ENCODE measurements around the gene TEFM. TPM values are rescaled to one million over a fixed set of nuclear protein-coding genes. Genes with fewer than 3 reads are reported as not detected.
"Not testable (repeated sequence)": the region's sequence is repeated elsewhere in the genome, so short reads cannot be mapped to it uniquely, and the experiment has no call there.

Gene TEFM
- polyA plus RNA-seq, 3 donors from 2014 or later: 14.2 to 19.5 (median 14.9) TPM

DNA sequence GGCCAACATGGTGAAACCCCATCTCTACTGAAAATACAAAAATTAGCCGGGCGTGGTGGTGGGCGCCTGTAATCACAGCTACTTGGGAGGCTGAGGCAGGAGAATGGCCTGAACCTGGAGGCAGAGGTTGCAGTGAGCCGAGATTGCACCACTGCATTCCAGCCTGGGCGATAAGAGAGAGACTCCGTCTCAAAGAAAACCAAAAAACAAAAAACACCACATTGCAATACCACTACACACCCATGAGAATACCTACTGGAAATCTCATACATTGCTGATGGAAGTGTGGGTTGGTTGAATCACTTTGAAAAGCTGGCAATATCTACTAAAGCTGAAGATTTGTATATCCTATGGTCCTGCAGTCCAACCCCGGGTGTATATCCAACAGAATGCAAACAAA lies 4.1 kb upstream of the TEFM start:
- H3K4me3 Mint-ChIP-seq, H3K27ac Mint-ChIP-seq: not testable (repeated sequence)

DNA sequence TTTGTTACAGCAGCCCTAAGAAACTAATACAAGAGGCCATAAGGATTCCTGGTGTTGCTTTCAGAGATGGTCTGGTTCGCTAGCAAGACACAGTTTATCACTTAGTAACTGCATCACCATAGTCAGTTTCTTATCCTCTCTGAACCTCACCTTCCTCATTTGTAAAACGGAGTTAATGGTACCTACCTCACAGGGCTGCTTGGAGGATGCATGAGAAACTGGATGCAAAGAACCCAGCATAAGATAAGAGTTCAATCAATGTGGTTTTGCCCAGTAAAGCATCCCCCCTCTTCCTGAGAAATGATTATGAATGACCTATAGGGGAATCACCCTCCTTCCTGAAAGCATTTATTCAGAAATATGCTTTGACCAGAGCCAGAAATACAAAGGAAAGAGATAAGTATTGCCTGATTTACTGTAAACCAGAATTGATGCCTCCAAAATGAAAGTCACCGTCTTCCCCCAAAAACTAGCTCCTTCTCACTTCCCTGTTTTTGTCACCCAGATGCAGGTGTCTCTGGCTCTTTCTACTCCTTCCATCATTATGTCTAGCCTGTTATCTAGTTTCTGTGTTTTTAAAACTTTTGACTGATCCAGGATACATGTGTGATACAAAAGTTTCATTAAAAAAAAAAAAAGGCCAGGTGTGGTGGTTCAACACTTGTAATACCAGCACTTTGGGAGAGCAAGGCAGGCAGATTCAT lies 2.8 kb upstream of the TEFM start:
- DNase-seq: no peak
- Mint-ChIP-seq H3K27me3 (ENCODE audit: low read depth in 3 of 3) (peaks cover 0 to 2% (median 2%) of the 10 kb centered on the region in 3 donors), H3K27ac (peak overlapping the region in 1 of 6 donors; percentile 25), H3K4me3 (peak overlapping the region in 2 of 5 donors; percentile 44 to 63), H3K9me3 (no peaks in the 10 kb centered on the region), H3K4me1 (peaks cover 26 to 30% of the 10 kb centered on the region in 2 donors), H3K36me3 (peaks cover 0 to 3% (median 3%) of the 10 kb centered on the region in 3 donors)

More for the DNA sequence above, 4.1 kb upstream of the TEFM start:
- not testable (repeated sequence) for H3K27me3 Mint-ChIP-seq (ENCODE audit: low read depth in 3 of 3); H3K36me3 Mint-ChIP-seq; DNase-seq; H3K9me3 Mint-ChIP-seq
- H3K4me1 Mint-ChIP-seq: peaks cover 22 to 24% of the 10 kb centered on the region in 2 donors

DNA sequence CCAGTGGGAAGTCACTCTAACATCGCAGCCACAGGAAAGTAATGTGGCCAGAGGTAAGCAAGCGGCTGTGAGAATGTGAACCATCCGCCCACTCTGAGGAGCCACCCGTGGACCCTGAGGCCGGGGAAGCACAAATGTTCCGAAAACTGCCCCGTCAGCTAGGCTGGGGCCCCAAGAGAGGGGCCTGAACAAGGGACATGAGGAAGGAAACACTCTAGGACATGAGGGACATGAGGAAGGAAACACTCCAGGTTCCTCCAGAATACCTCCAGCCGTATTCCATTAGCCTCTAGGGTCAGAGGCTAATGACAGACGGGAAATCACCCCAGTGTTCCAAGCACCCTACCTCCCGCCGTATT lies 317 bp downstream of the TEFM start:
- Mint-ChIP-seq H3K4me1 (peaks cover 40 to 53% of the 10 kb centered on the region in 2 donors), H3K9me3 (no peaks in the 10 kb centered on the region), H3K27me3 (ENCODE audit: low read depth in 3 of 3) (peaks cover 0 to 4% (median 2%) of the 10 kb centered on the region in 3 donors), H3K36me3 (peaks cover 4 to 8% (median 7%) of the 10 kb centered on the region in 3 donors), H3K4me3 (peak overlapping the region; percentile 91 to 100 (median 94)), H3K27ac (peak overlapping the region; percentile 88 to 98 (median 95))
- no peak for DNase-seq

DNA sequence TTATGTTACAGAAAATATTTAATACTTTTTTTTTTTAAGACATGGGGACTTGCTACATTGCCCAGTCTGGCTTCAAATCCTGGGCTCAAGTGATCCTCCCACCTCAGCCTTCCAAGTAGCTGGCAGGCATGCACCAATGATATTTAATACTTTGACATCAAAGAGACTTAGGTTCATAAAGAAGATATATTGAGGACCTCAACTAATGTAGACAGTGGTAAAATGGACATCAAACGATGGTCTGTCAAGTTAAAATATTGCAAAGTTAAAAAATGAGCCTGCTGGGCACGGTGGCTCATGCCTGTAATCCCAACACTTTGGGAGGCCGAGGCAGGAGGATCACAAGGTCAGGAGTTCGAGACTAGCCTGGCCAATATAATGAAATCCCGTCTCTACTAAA lies 8.7 kb downstream of the TEFM start:
- H3K4me1 Mint-ChIP-seq: peaks cover 10 to 14% of the 10 kb centered on the region in 2 donors
- peaks cover 3 to 13% (median 7%) of the 10 kb centered on the region in 3 donors for H3K36me3 Mint-ChIP-seq
- no peak overlapping the region for H3K4me3 Mint-ChIP-seq
- no peak for DNase-seq
- peaks cover 0 to 3% (median 0%) of the 10 kb centered on the region in 3 donors for H3K27me3 Mint-ChIP-seq (ENCODE audit: low read depth in 3 of 3)
- no peak overlapping the region for H3K27ac Mint-ChIP-seq
- H3K9me3 Mint-ChIP-seq: no peaks in the 10 kb centered on the region

DNA sequence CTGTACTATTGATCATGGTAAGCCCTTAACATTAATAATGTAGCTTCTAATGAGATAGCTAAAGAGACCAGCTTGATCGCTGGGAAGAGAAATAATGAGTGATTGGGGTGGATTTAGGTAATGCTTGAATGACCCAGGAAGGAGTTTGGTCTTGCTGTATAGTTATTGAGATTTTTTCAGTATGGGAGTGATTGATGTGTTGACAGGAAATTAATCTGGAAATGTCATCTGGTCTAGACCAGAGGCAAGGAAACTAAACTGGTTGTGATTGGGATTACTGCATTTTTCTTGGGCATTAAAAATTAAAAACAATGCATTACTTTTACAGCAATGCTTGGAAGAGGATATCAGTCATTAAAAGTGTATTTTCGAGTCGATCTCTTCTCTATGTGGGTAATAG lies 11.8 kb downstream of the TEFM start:
- DNase-seq: no peak
- Mint-ChIP-seq H3K4me1 (no peaks in the 10 kb centered on the region), H3K27ac (peak overlapping the region in 2 of 6 donors; percentile 0 to 69), H3K36me3 (peaks cover 3 to 12% (median 3%) of the 10 kb centered on the region in 3 donors), H3K9me3 (no peaks in the 10 kb centered on the region), H3K4me3 (no peak overlapping the region), H3K27me3 (ENCODE audit: low read depth in 3 of 3) (no peaks in the 10 kb centered on the region)

DNA sequence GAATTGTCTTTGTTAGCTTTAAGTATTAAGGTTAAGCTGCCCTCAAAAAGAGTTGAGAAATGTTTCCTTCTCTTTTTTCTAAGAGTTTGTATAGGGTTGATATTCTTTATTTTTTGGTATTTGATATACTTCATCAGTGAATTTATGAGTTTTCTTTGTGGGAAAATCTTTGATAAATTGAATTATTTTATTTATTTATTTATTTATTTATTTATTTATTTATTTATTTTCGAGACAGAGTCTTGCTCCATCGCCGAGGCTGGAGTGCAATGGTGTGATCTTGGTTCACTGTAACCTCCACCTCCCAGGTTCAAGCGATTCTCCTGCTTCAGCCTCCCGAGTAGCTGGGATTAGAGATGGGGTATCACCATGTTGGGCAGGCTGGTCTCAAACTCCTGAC lies 19.9 kb downstream of the TEFM start:
- no peak overlapping the region for H3K27ac Mint-ChIP-seq
- H3K27me3 Mint-ChIP-seq (ENCODE audit: low read depth in 3 of 3): no peaks in the 10 kb centered on the region
- no peaks in the 10 kb centered on the region for H3K4me1 Mint-ChIP-seq
- H3K9me3 Mint-ChIP-seq: no peaks in the 10 kb centered on the region
- no peak overlapping the region for H3K4me3 Mint-ChIP-seq
- H3K36me3 Mint-ChIP-seq: no peaks in the 10 kb centered on the region
- DNase-seq: no peak

DNA sequence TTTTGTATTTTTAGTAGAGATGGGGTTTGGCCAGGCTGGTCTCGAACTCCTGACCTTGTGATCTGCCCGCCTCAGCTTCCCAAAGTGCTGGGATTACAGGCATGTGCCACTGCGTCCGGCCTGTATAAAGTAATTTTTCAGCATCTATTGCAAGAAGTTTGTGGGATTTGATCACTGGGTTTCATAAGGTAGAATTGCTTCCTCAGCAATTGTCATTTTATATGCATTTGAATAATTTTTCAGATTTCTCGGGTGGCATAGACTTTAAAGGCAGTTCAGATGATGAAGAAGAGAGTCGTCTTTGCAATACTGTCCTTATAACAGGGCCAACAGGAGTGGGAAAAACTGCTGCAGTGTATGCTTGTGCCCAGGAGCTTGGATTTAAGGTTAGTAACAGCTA lies 37.0 kb downstream of the TEFM start:
- Mint-ChIP-seq H3K27ac (peak overlapping the region in 1 of 6 donors; percentile 53), H3K27me3 (ENCODE audit: low read depth in 3 of 3) (no peaks in the 10 kb centered on the region), H3K9me3 (no peaks in the 10 kb centered on the region)

DNA sequence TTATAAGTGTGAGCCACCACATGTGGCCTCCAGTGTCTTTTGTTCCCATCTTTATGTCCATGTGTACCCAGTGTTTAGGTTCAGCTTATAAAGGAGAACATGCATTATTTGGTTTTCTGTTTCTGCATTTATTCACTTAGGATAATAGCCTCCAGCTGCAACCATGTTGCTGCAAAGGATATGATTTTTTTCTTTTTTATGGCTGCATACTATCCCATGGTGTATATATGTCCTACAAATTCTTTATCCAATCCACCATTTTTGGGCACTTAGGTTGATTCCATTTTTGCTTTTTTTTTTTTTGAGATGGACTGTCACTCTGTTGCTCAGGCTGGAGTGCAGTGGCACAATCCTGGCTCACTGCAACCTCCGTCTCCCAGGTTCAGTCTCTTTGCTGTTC lies 41.4 kb downstream of the TEFM start:
- DNase-seq: no peak
- no peaks in the 10 kb centered on the region for H3K4me1 Mint-ChIP-seq
- no peaks in the 10 kb centered on the region for H3K27me3 Mint-ChIP-seq (ENCODE audit: low read depth in 3 of 3)
- no peak overlapping the region for H3K27ac Mint-ChIP-seq
- H3K9me3 Mint-ChIP-seq: no peaks in the 10 kb centered on the region
- H3K36me3 Mint-ChIP-seq: peaks cover 0 to 13% (median 0%) of the 10 kb centered on the region in 3 donors
- no peak overlapping the region for H3K4me3 Mint-ChIP-seq

More for the DNA sequence above, 37.0 kb downstream of the TEFM start:
- H3K4me3 Mint-ChIP-seq: no peak overlapping the region
- no peaks in the 10 kb centered on the region for H3K4me1 Mint-ChIP-seq
- H3K36me3 Mint-ChIP-seq: peaks cover 0 to 7% (median 0%) of the 10 kb centered on the region in 3 donors
- no peak for DNase-seq

DNA sequence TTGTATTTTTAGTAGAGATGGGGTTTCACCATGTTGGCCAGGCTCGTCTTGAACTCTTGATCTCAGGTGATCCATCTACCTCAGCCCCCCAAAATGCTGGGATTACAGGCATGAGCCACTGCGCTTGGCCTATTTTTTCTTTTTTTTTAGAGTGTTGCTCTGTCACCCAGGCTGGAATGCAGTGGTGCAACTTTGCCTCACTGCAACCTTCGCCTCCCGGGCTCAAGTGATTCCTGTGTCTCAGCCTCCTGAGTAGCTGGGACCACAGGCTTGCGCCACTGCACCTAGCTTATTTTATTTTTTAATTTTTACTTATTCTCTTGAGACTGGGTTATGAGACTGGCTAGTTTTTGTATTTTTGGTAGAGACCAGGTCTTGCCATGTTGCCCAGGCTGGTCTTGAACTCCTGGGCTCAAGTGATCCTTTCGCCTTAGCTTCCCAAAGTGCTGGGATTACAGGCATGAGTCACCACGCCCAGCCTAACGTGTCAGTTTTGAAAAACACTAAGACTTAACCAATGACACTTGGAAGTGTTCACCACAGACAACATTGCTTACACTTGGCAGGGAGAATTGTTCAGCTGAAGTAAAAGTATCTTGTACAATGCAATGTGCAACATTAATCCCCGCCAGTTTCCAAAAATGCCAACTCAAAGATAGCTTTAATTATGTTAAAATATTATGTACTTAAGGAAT lies 47.3 kb downstream of the TEFM start:
- H3K36me3 Mint-ChIP-seq: peaks cover 0 to 7% (median 4%) of the 10 kb centered on the region in 3 donors
- H3K27me3 Mint-ChIP-seq (ENCODE audit: low read depth in 3 of 3): no peaks in the 10 kb centered on the region

DNA sequence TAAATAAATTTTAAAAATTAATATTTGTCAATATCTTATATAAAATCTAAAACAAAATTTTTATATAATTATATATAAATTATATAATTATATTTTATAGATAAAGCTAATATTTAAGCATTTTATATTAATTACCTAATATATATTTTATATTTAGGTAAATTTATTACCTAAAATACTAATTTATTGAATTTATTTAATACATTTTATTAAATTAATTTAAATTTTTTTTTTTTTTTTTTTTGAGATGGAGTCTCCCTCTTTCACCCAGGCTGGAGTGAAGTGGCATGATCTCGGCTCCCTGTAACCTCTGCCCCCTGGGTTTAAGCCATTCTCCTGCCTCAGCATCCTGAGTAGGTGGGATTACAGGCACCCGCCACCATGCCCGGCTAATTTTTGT lies 51.9 kb downstream of the TEFM start:
- no peak overlapping the region for H3K4me3 Mint-ChIP-seq
- H3K27me3 Mint-ChIP-seq (ENCODE audit: low read depth in 3 of 3): no peaks in the 10 kb centered on the region
- peaks cover 0 to 5% (median 4%) of the 10 kb centered on the region in 3 donors for H3K36me3 Mint-ChIP-seq
- DNase-seq: no peak
- no peaks in the 10 kb centered on the region for H3K9me3 Mint-ChIP-seq
- no peaks in the 10 kb centered on the region for H3K4me1 Mint-ChIP-seq
- no peak overlapping the region for H3K27ac Mint-ChIP-seq

More for the DNA sequence above, 47.3 kb downstream of the TEFM start:
- no peak for DNase-seq
- Mint-ChIP-seq H3K27ac (no peak overlapping the region), H3K4me1 (no peaks in the 10 kb centered on the region), H3K9me3 (no peaks in the 10 kb centered on the region), H3K4me3 (no peak overlapping the region)

Other genes with a start within 250 kb of the TEFM start
- gene CRLF3, start 81.5 kb downstream of the TEFM start, polyA plus RNA-seq: 10 to 100 TPM; 85.8 to 98.7 (median 97.8) TPM
- 1 to 10 TPM; 1.7 to 2.5 (median 1.8) TPM for gene ATAD5, start 74.3 kb downstream of the TEFM start, polyA plus RNA-seq
- under 1 TPM in 1 of 3 donors, not detected in 2; 0.49 TPM for gene ADAP2, start 15.7 kb upstream of the TEFM start, polyA plus RNA-seq
- 10 to 100 TPM; 13.5 to 28.6 (median 22.2) TPM for gene RNF135, start 64.8 kb upstream of the TEFM start, polyA plus RNA-seq
- gene NF1, start 188.7 kb upstream of the TEFM start, polyA plus RNA-seq: 1 to 10 TPM; 2.1 to 4.7 (median 3.5) TPM

All from immature natural killer cell (primary cell).